ENCODE measurements around the gene RHO.

DNA sequence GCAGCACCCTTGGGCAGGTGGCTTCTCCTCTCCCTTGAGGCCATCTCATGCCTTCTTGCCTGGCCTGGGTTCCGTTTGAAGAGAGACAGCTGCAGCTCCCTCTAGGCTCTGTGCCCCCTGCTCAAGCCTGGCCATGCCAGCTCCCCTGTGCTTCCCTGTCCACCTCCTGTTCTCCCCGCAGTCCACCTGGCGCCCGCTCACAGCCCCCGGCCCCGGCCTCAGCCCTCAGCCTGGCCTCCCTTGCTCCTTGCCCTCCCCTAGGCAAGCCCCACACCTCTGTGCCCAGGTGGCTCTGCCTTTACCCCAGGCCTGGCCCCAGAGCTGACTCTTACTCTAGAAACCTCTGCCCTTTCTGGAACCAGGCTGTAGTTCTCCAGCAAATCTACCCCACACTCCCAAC is 13.9 kb upstream of the RHO start:
- no peak for TF ChIP-seq TCF7L2 (IDR thresholded peaks at IDR 0.05; ENCODE audit: borderline replicate concordance, extremely low read depth, insufficient read depth, insufficient read length)
- TF ChIP-seq EZH2 (IDR thresholded peaks at IDR 0.05), result no peak
- TF ChIP-seq, protein P1, sequence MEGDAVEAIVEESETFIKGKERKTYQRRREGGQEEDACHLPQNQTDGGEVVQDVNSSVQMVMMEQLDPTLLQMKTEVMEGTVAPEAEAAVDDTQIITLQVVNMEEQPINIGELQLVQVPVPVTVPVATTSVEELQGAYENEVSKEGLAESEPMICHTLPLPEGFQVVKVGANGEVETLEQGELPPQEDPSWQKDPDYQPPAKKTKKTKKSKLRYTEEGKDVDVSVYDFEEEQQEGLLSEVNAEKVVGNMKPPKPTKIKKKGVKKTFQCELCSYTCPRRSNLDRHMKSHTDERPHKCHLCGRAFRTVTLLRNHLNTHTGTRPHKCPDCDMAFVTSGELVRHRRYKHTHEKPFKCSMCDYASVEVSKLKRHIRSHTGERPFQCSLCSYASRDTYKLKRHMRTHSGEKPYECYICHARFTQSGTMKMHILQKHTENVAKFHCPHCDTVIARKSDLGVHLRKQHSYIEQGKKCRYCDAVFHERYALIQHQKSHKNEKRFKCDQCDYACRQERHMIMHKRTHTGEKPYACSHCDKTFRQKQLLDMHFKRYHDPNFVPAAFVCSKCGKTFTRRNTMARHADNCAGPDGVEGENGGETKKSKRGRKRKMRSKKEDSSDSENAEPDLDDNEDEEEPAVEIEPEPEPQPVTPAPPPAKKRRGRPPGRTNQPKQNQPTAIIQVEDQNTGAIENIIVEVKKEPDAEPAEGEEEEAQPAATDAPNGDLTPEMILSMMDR (IDR thresholded peaks at IDR 0.05 in 2 of 3, conservative IDR thresholded peaks at IDR 0.05 in 1 of 3; ENCODE audit: borderline replicate concordance in 1 of 3, insufficient read depth in 1 of 3, low read depth in 2 of 3, low read length in 2 of 3), result no peak
- no peak for TF ChIP-seq POLR2AphosphoS5 (IDR thresholded peaks at IDR 0.05; ENCODE audit: low read depth, low read length)
- TF ChIP-seq, protein P2, sequence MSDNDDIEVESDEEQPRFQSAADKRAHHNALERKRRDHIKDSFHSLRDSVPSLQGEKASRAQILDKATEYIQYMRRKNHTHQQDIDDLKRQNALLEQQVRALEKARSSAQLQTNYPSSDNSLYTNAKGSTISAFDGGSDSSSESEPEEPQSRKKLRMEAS (IDR thresholded peaks at IDR 0.05), result no peak
- no peak for TF ChIP-seq POLR2A (IDR thresholded peaks at IDR 0.05; ENCODE audit: borderline replicate concordance, extremely low read depth, insufficient read depth, insufficient read length)
- TF ChIP-seq JUND (IDR thresholded peaks at IDR 0.05), result no peak
- TF ChIP-seq, protein P3, sequence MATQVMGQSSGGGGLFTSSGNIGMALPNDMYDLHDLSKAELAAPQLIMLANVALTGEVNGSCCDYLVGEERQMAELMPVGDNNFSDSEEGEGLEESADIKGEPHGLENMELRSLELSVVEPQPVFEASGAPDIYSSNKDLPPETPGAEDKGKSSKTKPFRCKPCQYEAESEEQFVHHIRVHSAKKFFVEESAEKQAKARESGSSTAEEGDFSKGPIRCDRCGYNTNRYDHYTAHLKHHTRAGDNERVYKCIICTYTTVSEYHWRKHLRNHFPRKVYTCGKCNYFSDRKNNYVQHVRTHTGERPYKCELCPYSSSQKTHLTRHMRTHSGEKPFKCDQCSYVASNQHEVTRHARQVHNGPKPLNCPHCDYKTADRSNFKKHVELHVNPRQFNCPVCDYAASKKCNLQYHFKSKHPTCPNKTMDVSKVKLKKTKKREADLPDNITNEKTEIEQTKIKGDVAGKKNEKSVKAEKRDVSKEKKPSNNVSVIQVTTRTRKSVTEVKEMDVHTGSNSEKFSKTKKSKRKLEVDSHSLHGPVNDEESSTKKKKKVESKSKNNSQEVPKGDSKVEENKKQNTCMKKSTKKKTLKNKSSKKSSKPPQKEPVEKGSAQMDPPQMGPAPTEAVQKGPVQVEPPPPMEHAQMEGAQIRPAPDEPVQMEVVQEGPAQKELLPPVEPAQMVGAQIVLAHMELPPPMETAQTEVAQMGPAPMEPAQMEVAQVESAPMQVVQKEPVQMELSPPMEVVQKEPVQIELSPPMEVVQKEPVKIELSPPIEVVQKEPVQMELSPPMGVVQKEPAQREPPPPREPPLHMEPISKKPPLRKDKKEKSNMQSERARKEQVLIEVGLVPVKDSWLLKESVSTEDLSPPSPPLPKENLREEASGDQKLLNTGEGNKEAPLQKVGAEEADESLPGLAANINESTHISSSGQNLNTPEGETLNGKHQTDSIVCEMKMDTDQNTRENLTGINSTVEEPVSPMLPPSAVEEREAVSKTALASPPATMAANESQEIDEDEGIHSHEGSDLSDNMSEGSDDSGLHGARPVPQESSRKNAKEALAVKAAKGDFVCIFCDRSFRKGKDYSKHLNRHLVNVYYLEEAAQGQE (IDR thresholded peaks at IDR 0.05; ENCODE audit: low read depth), result no peak
- TF ChIP-seq SIN3A (IDR thresholded peaks at IDR 0.05; ENCODE audit: low read depth), result no peak
- no peak for TF ChIP-seq RAD21 (IDR thresholded peaks at IDR 0.05; ENCODE audit: low read depth)
- TF ChIP-seq SP1 (IDR thresholded peaks at IDR 0.05; ENCODE audit: low read depth), result no peak
- no peak for TF ChIP-seq YY1 (IDR thresholded peaks at IDR 0.05; ENCODE audit: extremely low read depth, insufficient replicate concordance, low read depth, low read length)
- no peak for TF ChIP-seq ZNF274 (IDR thresholded peaks at IDR 0.05; ENCODE audit: low read depth, low read length)
- TF ChIP-seq, protein P4, sequence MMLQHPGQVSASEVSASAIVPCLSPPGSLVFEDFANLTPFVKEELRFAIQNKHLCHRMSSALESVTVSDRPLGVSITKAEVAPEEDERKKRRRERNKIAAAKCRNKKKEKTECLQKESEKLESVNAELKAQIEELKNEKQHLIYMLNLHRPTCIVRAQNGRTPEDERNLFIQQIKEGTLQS (IDR thresholded peaks at IDR 0.05), result no peak

Measured in HCT116 (cell line).